GM18907 (cell line): ENCODE data around the gene XPNPEP1.

ENCODE experiments used
- ATAC-seq: cut with Tn5 transposase; IDR thresholded peaks from one replicate; pipeline ENCODE4 v1.9.1; 2021; ENCODE audit warnings: mild to moderate bottlenecking, moderate library complexity; ENCODE audit not compliant: unreplicated experiment

Gene XPNPEP1

DNA sequence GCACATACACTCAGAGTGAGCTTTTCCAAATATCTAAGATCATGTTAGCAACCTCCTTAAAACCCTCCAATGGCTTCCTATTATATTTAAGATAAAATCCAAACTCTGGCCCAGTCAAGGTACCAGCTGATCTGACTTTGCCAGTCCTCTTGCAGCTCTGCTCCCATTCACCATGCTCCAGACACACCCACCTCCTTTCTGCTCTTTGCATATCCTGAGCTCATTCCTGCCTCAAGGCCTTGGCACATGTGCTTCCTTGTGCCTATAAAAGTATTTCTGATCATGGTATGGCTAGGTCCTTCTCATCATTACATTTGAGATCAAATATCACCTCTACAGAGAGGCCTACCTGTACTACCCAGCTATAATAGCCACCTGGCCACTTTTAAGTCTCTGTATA, 27.5 kb downstream of the XPNPEP1 start:
- ATAC-seq, result no peak

DNA sequence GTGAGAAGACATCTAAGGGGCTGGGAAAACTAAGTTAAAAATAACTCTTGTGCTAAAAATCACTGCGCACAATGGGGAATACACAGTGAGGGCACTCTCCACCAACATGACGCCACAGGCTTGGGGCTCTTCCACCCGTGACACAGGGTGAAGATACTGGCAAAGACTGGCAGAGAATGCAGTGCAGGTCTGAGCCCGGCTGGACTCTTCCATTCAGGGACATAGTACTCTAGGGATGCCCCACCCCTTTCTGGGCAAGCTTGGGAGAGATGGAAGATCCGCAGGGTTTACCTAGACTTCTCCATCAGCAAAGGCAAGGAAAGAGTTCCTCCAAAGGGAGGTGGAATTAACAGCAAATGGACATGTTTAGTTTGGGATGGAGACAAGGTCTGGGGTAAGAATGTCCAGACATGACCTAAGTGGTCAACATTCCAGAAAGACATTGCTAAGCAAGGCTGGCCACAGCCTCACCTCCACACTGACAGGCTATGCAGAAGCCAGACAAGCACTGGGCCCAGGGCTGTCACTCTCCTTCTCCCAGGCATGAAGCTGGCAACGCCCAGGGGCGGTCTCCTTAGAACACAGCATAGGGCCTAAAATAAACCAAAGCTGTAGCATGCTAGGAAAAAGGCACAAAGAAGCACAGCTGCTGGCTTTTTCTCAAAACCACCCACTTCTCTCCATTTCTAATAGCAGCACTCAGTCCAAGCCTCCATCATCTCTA, 28.1 kb downstream of the XPNPEP1 start:
- no peak for ATAC-seq

DNA sequence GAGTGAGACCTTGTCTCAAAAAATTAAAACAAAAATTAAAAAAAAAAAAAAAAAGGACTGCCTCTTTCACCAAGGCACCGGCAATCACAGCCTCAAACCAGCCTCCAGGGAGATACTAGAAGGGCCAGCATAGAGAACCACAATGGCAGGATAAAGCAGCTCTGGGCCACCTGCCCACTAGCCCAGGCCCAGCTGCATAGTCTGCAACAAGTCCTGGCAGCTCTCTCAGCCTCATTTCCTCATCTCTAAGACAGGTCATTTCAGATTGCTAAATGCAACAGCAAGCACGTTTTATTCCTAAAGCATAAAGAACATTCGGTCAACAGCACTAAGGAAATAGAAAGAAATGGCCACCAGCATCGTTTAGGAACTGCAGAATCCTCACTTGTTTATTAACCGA, 28.8 kb downstream of the XPNPEP1 start:
- peak; percentile 55 for ATAC-seq

DNA sequence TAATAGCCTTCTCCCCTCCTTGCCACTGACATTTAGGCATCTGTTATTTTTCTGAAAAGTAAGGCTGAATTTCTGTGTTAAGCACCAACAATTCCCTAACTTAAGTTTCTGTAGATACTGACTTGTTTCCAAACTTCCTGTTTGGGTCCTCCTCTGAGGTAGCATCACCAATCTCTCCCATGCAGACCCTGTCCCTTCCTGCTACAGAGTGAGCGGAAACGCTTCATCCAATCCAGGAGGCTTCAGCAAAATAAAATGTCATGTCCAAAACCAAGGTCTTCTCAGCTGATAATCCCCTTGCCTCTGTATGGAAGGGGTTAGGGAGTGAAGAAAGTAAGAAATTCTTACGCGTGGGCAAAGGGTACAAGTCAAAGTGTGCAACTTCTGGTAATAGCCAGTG, 29.9 kb downstream of the XPNPEP1 start:
- ATAC-seq, result no peak

DNA sequence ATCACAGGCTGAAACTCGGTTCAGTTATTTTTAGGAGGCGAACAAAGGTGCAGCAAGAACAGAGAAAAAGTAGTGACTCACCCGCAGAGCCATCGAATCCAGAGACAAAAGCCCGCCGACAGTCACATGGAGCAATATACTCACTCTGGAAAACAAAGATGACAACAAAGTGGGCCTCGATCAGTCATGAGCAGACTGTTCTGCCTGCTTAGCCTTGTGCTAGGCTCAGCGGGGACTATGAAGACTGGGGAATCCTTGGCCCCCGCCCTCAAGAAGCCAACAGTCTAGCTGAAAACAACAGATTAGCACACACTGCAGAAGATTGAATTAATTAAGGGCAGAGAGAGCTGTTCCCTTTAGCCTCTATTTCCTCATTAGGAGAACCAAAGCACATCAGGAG, 30.4 kb downstream of the XPNPEP1 start:
- no peak for ATAC-seq

DNA sequence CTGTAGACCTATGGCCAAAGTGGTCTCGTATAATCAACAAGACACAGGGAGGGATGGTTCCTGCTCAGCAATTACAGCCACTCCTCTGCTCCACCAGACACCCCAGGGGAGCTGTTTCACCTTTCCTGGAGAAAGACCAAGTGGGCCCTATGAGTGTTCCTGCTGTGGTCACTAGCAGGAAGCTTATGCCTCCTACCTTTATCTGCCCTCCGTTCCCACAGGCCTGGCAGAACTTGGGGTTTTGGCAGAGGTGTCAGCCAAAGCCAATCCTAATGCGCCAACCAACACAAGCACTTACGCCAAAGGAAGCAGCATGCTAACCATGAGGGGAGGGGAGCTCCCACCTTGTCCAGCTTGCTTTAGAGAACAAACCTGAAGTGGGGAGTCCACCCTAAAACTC, 31.2 kb downstream of the XPNPEP1 start:
- ATAC-seq, result no peak

DNA sequence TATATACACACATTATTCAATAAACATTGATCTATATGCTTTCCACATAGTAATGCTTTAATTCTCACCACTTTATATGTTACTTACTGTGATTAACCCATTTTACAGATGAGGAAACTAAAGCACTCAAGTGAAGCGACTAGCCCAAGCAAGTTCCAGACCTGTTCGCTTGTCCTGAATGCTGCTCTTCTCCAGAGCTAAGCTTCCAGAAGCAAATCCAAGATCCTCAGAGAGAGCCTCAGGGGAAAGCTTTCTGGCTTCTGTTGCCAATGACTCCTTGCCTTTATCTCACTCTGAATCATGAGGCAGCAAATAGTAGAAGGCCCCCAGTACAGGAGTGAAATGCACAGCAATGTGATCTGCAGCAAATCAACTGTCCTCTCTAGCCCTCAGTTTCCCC, 32.2 kb downstream of the XPNPEP1 start:
- no peak for ATAC-seq

DNA sequence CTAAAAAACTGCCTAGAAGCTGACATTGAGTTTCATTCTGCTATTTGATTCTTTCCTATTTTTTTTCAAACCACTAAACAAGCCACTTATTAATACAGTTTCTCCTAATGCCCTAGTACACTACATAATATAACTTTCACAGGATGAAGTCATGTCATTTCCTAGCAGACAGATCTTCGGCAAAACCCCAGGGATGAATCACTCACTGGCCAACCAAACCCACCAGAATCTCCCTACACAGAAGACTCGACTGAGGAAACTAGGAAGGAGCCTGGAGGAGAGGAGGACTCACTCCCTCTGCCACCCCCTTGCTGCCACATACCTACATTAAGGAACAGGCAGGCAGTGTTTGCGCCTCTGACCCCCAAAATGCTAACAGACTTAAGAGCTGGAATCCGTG, 33.4 kb downstream of the XPNPEP1 start:
- ATAC-seq, result no peak

DNA sequence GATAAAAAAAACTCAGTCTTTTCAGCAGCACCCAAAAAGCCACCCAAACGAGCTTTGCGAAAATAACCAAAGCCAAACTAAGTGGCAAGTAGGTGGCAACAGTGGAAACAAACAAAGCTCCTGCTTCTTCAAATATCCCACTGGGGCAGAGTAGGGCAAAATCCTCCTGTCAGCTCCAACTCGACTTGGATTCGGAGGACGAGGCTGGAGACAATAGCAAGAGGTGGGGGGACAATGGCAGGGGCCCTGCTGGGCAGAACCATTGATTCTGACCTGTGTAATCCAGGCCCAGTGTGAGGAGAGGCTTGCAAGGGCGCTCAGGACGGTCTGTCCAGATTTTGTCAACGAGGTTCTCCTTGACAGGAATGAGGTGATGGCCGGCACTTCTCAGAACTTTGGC, 35.5 kb downstream of the XPNPEP1 start:
- no peak for ATAC-seq

DNA sequence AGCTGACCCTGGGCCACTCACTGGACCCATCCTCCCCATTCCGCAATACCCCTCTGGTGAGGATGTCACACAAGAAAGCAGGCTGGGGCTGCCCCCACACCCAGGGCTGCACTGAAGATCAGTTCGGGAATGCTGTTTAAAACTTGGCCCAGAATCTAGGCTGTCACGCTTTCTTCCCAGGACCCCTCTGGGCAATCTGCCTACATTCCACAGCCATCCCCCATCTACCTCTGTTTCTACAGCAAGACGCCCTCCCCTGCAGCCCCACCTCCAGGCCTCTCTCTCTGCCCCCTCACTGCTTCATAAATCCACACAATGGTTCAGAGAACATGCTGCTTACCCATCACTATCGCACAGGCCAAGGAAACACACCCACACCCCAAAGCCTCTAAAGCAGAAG, 36.1 kb downstream of the XPNPEP1 start:
- ATAC-seq, result no peak

DNA sequence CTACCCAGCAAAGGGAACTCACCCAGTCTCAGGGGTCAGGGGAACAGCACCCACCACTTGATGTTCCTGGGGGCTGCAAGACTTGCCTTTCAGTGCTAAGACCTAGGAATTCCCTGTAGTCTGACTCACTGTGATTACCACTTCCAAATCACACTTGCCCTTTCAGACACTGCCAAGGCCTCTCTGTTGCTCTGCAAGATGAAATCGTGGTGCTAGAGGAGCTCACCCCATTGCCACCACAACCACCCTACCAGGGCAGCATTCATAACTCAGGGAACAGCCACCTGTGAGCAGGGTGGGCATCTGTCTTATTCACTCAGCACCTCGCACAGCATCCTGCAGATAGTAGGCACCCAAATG, 36.5 kb downstream of the XPNPEP1 start:
- no peak for ATAC-seq

DNA sequence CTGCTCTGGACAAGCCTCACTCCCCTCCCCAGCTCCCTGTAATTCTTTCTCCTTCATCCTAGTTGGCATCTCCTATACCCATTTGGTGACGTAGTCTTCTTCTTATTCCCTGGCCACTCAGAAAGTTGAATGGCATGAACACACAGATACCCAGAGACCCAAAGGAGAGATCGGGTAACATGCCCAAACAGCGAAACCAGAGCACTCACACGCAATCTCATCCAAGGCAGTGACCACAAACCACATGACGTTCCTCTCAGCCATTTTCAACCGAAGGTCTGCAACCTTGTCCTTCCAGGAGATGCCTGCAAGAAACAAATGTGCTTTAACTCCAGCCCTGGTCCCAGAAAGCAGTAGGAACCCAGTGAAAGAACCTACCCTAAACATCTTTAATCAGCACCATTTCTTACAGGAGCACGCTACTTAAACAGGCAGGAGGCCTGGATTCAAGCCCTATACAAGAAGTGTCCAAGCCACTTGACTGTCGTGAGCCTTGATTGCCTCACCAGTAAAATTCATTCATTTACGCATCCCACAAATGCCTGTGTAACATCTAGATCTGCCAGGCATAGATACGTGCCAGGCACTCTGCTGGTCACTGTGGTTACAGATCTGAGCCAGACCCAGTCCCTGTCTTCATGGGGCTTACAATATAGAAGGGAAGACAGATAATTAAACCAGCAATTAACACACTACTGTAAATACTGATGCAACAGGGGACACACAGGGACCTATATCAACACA, 37.1 kb downstream of the XPNPEP1 start:
- ATAC-seq, result no peak

DNA sequence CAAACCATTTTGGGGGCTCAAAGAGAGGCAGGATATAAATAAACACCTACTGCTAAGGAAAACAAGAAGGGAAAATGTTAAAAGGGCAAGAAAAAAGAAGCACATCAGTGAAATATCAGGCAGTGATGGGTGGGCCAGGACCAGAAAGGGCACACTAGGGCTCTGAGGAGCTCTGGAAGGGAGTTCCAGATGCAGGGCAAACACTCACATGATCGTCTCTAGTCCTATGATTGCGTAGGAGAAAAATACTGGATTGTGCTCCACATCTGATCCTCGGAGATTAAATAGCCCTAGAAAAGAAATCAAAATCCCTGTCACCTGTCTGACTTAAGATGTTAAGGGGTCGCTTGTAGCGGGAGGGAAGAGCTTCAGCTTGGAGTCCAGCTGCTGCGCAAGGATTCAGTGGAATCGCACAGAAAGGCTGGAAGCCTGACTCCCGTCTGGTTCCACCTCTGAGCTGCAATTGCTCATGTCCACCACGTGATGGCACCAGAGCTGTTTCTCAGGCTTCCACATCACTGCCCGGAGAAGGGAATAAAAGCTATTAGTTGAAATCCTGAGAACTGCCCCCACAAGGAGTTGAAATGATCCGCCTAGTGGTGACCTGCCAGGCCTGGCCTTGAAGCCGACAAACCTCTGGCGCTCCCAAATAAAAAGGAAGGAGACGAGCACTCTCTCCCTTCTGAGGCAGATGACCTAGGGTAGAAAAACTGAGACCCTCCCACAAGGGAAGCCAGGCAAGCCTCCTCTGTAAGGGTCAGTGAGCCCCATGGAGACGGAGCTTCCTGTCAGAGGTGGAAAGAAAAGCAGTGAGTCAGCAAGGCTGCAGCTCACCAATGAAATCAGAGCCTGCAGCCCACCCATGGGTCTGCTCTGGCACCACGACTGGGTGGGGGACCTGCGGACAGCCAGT, 39.2 kb downstream of the XPNPEP1 start:
- ATAC-seq, result peak; percentile 79

DNA sequence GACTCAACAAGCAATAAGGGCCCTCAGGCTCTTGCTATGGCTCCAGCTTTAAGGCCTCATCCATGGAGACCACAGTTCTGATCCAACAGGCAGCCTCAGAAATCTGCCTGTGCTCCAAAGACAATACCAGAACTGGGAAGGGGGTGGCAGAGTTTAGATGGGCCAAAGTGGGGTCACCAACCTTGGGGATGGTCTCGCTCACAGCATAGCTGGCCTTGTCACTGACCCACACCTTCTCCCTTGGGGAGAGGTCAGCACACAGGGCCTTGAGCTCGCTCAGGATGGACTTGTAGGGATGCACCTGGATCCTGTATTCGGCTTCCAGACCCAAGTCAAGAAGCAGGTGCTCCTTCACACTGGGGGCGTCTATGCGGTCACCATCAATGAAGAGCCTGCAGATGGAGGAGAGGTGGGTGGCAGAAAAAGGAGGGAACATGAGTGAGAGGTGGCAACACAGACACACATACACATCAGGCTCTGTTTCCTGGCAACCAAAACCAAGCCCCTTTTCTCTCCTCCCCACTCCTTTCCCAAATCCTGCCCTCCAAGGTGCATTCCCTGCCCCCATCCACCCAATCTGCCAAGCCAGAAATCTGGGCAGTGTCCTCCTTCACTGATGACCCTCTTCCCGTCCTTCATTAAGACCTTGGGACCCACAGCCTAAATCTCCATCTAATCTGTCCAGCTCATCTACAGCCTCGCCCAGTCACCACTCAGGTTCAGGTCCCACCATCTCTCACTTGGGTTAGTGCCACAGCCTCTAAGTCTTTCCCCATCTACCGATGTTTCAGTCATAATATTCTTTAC, 40.9 kb downstream of the XPNPEP1 start:
- no peak for ATAC-seq

DNA sequence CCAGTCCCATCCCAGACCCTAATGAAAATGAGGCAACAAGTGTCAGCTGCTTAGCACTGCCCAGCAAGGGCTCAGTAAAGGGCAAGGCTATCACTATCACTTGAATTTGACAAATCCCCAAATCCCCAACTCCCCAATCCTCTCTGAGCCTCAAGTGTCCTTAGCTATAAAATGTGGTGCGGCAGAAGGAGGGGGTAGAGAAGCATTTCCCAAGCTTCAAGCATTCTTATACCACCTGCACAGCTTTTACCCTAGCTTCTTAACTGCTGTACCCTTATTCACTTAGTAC, 41.6 kb downstream of the XPNPEP1 start:
- ATAC-seq, result no peak

DNA sequence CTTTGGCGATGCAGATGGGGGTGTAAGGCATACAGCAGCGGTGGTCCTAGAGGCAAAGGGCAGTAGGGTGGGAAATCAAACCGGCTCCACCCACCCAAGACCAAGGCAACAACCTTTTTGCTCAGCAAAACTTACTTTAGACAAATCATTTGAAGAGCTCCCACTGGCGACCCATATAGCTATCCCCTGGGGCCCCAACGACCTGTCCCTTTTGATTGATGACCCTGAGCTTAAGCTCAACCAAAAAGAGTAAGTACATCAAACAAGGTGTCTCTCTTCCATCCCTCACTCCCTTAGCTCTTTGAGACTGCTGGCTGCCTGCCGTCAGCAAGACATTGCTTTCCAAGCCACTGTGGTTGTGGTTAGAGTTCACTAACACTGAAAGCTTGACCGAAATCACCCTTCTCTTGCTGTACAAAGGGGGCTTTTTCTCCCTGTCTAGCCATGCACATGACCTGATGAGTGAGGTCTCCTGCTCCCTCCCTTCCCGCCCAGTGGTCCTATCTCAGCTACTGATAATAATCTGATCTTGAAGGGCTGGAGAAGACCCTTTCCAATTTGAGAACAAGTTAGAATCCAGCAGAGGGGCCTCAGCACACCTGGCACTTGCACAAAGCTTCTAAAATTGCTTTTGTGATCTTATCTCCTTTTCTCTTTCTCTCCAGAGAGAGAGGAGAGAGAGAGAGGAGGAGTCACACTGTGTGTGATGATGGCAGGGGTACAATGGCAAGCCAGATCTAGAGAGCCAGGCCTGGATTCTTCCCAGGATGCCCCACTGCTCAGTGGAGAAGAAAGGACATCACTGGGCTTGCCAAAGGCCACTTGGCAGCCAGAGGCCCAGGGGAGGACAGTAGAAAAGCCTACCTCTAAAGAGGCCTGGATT, 42.2 kb downstream of the XPNPEP1 start:
- ATAC-seq, result peak; percentile 84

DNA sequence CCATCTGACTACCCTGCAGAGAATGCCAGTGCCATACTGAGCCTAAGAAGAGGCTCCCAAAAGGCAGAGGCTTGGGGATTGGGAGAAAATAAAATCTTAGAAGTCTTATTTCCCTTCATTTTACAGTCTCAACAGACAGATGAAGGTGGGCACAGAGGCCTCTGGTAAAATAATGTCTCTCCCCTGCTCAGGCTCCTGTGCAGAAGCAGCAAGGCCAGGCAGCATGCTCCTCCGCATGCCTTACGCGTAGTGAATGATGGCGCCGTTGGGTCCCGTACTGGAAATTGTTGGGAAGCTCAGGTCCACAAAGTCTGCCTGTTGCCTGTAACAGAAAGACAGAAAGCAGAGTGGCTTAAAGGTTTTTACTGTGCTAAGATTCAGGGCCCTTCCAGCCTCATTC, 45.8 kb downstream of the XPNPEP1 start:
- ATAC-seq, result no peak

DNA sequence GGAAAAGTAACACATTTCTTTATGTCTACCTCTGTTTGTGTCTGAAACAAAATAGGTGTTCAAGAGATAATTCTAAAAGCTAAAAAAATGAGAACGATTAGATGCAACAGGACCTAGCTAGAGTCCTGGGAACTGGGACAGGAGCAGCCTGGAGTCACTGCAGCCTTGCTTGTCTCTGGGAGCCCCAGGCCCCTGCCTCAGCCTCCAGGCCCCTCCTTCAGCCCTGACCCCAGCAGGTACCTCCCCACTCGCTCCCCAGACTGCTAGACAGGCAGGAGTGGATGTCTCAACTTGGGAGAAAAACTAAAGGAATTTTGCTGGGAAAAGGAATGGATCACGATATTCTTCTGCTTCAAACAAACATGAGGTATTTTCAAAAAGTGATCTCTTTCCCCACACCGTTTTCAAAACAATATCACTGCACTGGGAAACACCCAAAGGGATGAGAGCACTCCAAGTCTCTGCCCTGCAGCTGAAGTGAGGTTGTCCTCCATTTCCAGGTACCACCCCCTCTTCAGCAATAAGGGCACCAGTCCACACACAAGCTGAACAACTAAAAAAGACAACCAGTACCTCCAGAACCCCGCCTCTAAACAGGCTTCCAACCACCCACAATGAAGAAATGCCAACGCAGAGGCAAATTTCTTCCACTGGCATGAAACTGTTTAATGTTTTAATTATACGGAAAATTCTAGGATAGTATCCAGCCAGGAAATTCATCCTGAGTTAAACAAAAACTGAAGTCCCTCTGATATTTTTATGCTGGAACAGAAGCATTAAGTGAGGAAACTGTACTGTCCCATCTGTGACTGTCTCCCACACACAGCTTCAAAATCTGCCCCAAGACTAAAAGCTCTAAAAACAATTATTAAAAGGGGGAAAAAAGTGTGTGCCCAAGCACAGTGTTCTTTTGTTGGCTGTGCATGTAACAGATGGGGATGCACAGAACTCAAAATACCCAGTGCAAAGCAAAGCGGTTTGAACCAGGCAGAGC, 47.2 kb downstream of the XPNPEP1 start:
- no peak for ATAC-seq

DNA sequence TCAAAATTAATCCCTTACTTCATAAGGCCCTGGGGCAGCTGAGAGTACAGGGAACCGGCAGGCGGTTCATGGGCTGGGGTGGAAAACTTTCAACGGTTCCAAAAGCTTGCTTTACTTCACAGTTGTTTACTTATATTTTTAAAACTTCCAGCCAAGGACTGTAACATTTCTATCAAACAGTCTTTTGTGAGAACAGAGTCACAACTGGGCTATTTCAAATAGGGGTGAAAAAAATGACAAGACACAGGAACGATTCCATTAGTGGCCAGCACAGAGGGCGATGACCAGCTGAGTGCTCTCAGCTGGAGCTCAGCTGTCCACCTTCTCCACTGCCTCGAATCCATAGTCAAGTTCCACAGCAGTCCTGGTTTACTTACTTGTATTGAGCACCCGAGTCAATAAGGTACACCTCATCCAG, 48.2 kb downstream of the XPNPEP1 start:
- no peak for ATAC-seq
